Mesenchymal stem cell (in vitro differentiated cells and primary cell): ENCODE measurements around the gene TBC1D32.
"Not testable (repeated sequence)": the region's sequence is repeated elsewhere in the genome, so short reads cannot be mapped to it uniquely, and the experiment has no call there.

Experiments used
- DNase-seq: peaks from one replicate; pipeline ENCODE4 v3.0.0-alpha.2; 2013
- H2AFZ ChIP-seq: one replicate; pipeline ENCODE4 v1.6.1; 2013; ENCODE audit warnings: low read depth, mild to moderate bottlenecking, control low read depth, inconsistent platforms, low read length, moderate library complexity
- H2AK5ac ChIP-seq: 2 replicates; pipeline ENCODE4 v1.6.1; 2013; ENCODE audit warnings: low read length, moderate library complexity, mild to moderate bottlenecking, inconsistent platforms; ENCODE audit not compliant: severe bottlenecking
- H2BK120ac ChIP-seq: one replicate; pipeline ENCODE4 v1.6.1; 2013; ENCODE audit warnings: low read depth, mild to moderate bottlenecking, inconsistent platforms, low read length, moderate library complexity
- H2BK12ac ChIP-seq, 2 experiments: one replicate each; pipeline ENCODE4 v1.6.1; 2013; ENCODE audit warnings: inconsistent platforms in 2 of 2, low read length in 2 of 2, mild to moderate bottlenecking in 2 of 2, moderate library complexity in 2 of 2, control low read depth in 1 of 2
- H2BK15ac ChIP-seq: one replicate; pipeline ENCODE4 v1.6.1; 2013; ENCODE audit warnings: mild to moderate bottlenecking, low read depth, inconsistent platforms; ENCODE audit not compliant: poor library complexity, severe bottlenecking
- H2BK5ac ChIP-seq: 2 replicates; pipeline ENCODE4 v1.6.1; 2013; ENCODE audit warnings: low read depth, mild to moderate bottlenecking, low read length, control low read depth, inconsistent platforms; ENCODE audit not compliant: poor library complexity, severe bottlenecking
- H3K14ac ChIP-seq, 2 experiments: one replicate each; pipeline ENCODE4 v1.6.1; 2013; ENCODE audit warnings: inconsistent platforms in 2 of 2, low read length in 2 of 2, control low read depth in 1 of 2, mild to moderate bottlenecking in 1 of 2, moderate library complexity in 1 of 2
- H3K18ac ChIP-seq, 2 experiments: one replicate each; pipeline ENCODE4 v1.6.1; 2013; ENCODE audit warnings: inconsistent platforms in 2 of 2, low read length in 2 of 2, control low read depth in 1 of 2, low read depth in 1 of 2, mild to moderate bottlenecking in 1 of 2
- H3K23ac ChIP-seq, 2 experiments: one replicate each; pipeline ENCODE4 v1.6.1; 2013; ENCODE audit warnings: inconsistent platforms in 2 of 2, low read length in 2 of 2, mild to moderate bottlenecking in 2 of 2, moderate library complexity in 2 of 2, control low read depth in 1 of 2
- H3K27ac ChIP-seq: 2 replicates; pipeline ENCODE4 v1.5.1; 2013; ENCODE audit warnings: mild to moderate bottlenecking, moderate library complexity, low read length, control low read depth, inconsistent platforms; ENCODE audit not compliant: poor library complexity, severe bottlenecking
- H3K27me3 ChIP-seq, 2 experiments: 2 replicates each; pipeline versions ENCODE4 v1.6.1 to v1.7.0; 2013; ENCODE audit warnings: low read length in 2 of 2, mild to moderate bottlenecking in 2 of 2, moderate library complexity in 2 of 2, control low read depth in 1 of 2, inconsistent platforms in 1 of 2; ENCODE audit not compliant: control insufficient read depth in 1 of 2, insufficient read depth in 1 of 2
- H3K36me3 ChIP-seq, 2 experiments: 2 replicates each; pipeline versions ENCODE4 v1.6.1 to v1.7.0; 2013; ENCODE audit warnings: low read length in 2 of 2, control low read depth in 1 of 2, inconsistent platforms in 1 of 2, low read depth in 1 of 2, mild to moderate bottlenecking in 1 of 2; ENCODE audit not compliant: insufficient read depth in 2 of 2, control insufficient read depth in 1 of 2
- H3K4ac ChIP-seq, 2 experiments: one replicate each; pipeline ENCODE4 v1.6.1; 2013; ENCODE audit warnings: inconsistent platforms in 2 of 2, low read length in 2 of 2, mild to moderate bottlenecking in 2 of 2, moderate library complexity in 2 of 2, control low read depth in 1 of 2, low read depth in 1 of 2
- H3K4me1 ChIP-seq: 2 replicates; pipeline ENCODE4 v1.6.1; 2013; ENCODE audit warnings: low read depth, low read length, control low read depth; ENCODE audit not compliant: control insufficient read depth, insufficient read depth
- H3K4me2 ChIP-seq: 2 replicates; pipeline ENCODE4 v1.6.1; 2013; ENCODE audit warnings: low read length, mild to moderate bottlenecking, inconsistent platforms; ENCODE audit not compliant: poor library complexity, severe bottlenecking
- H3K4me3 ChIP-seq, 2 experiments: 2 replicates each; pipeline versions ENCODE4 v1.5.1 to v1.7.0; 2013; ENCODE audit warnings: low read length in 2 of 2, mild to moderate bottlenecking in 2 of 2, control low read depth in 1 of 2, low read depth in 1 of 2; ENCODE audit not compliant: insufficient read depth in 1 of 2
- H3K79me1 ChIP-seq: replicated peaks from 2 replicates; pipeline ENCODE4 v1.6.1; 2013; ENCODE audit warnings: mild to moderate bottlenecking, control low read depth, low read length, inconsistent platforms; ENCODE audit not compliant: poor library complexity, severe bottlenecking
- H3K9ac ChIP-seq: 2 replicates; pipeline ENCODE4 v1.7.0; 2013; ENCODE audit warnings: mild to moderate bottlenecking, low read length, moderate library complexity
- H3K9me3 ChIP-seq: 2 replicates; pipeline ENCODE4 v1.7.0; 2013; ENCODE audit warnings: mild to moderate bottlenecking, low read length; ENCODE audit not compliant: control insufficient read depth
- H4K8ac ChIP-seq: one replicate; pipeline ENCODE4 v1.6.1; 2013; ENCODE audit warnings: inconsistent platforms, mild to moderate bottlenecking, low read length, moderate library complexity
- H4K91ac ChIP-seq: one replicate; pipeline ENCODE4 v1.6.1; 2013; ENCODE audit warnings: mild to moderate bottlenecking, low read length, inconsistent platforms
- WGBS: methylation state at CpG from one replicate; pipeline ENCODE4 v1.1.7; 2013; ENCODE audit warnings: mixed read lengths; 5-methylcytosine and 5-hydroxymethylcytosine counted together

Gene TBC1D32

GRCh38 chr6:121090492-121090891 lies 243.8 kb downstream of the TBC1D32 start:
- H2BK5ac ChIP-seq: no peak overlapping the region
- no peaks in the 10 kb centered on the region for H3K4me1 ChIP-seq
- no peak overlapping the region for H2AFZ ChIP-seq
- H2BK12ac ChIP-seq: no peak overlapping the region
- H3K23ac ChIP-seq: no peak overlapping the region
- H3K4me2 ChIP-seq: no peak overlapping the region
- no peak overlapping the region for H3K9ac ChIP-seq
- no peaks in the 10 kb centered on the region for H3K79me1 ChIP-seq
- no peaks in the 10 kb centered on the region for H3K27me3 ChIP-seq
- H3K36me3 ChIP-seq: no peaks in the 10 kb centered on the region
- H3K4ac ChIP-seq: no peak overlapping the region
- H4K91ac ChIP-seq: no peak overlapping the region
- no peak overlapping the region for H2AK5ac ChIP-seq
- WGBS: no CpG with 5 or more reads among the region's 1 CpG
- H3K27ac ChIP-seq: no peak overlapping the region
- H3K4me3 ChIP-seq: no peak overlapping the region
- no peak overlapping the region for H2BK15ac ChIP-seq
- no peak overlapping the region for H3K18ac ChIP-seq
- no peak overlapping the region for H2BK120ac ChIP-seq
- no peak overlapping the region for H3K14ac ChIP-seq
- DNase-seq: no peak
- no peaks in the 10 kb centered on the region for H3K9me3 ChIP-seq
- H4K8ac ChIP-seq: no peak overlapping the region

GRCh38 chr6:121086876-121087275 lies 247.4 kb downstream of the TBC1D32 start:
- no peak for DNase-seq
- Histone ChIP-seq H2BK120ac (no peak overlapping the region), H3K4me2 (no peak overlapping the region), H3K27ac (no peak overlapping the region), H3K36me3 (no peaks in the 10 kb centered on the region), H3K27me3 (no peaks in the 10 kb centered on the region), H3K23ac (no peak overlapping the region), H3K79me1 (no peaks in the 10 kb centered on the region), H3K4me3 (no peak overlapping the region), H2AK5ac (no peak overlapping the region), H2AFZ (no peak overlapping the region), H2BK5ac (no peak overlapping the region), H4K8ac (no peak overlapping the region), H2BK12ac (no peak overlapping the region), H3K4ac (no peak overlapping the region), H3K14ac (no peak overlapping the region), H4K91ac (no peak overlapping the region), H2BK15ac (no peak overlapping the region), H3K9me3 (no peaks in the 10 kb centered on the region), H3K4me1 (no peaks in the 10 kb centered on the region), H3K18ac (no peak overlapping the region), H3K9ac (no peak overlapping the region)
- 85% methylated on average over 2 of the region's 3 CpGs for WGBS

DNA sequence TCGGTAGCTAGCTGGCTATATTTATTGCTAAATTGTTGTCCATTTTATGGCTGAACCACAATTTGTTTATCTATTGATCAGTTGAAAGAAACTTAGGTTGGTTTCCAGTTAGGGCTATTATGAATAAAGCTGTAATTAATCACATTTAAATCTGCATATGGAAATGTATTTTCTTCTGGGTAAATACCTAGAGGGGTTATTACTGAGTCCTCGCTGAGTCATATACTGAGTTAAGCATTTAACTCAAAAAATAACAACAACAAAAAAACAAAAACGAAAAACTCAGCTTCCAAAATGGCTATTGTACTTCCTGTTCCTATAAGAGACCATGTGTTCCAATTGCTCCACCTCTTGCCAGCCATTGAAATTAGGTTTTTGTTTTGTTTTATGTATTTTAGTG lies 258.2 kb downstream of the TBC1D32 start:
- Histone ChIP-seq H2BK120ac (no peak overlapping the region), H4K91ac (no peak overlapping the region), H3K9ac (no peak overlapping the region), H4K8ac (no peak overlapping the region), H3K18ac (no peak overlapping the region), H3K27ac (no peak overlapping the region), H2AK5ac (no peak overlapping the region), H3K79me1 (no peaks in the 10 kb centered on the region), H3K36me3 (no peaks in the 10 kb centered on the region), H3K4me2 (no peak overlapping the region), H3K4ac (no peak overlapping the region), H3K9me3 (no peaks in the 10 kb centered on the region), H2BK12ac (no peak overlapping the region), H3K23ac (no peak overlapping the region), H2AFZ (no peak overlapping the region), H2BK15ac (no peak overlapping the region), H3K4me3 (no peak overlapping the region), H3K4me1 (no peaks in the 10 kb centered on the region), H2BK5ac (no peak overlapping the region), H3K14ac (no peak overlapping the region), H3K27me3 (no peaks in the 10 kb centered on the region)
- no peak for DNase-seq
- WGBS: no CpG with 5 or more reads among the region's 3 CpGs

GRCh38 chr6:121068749-121069148 lies 265.5 kb downstream of the TBC1D32 start:
- not testable (repeated sequence) for H3K36me3 ChIP-seq, H2AFZ ChIP-seq, H3K79me1 ChIP-seq, H3K4ac ChIP-seq, H3K27me3 ChIP-seq, H2BK15ac ChIP-seq, H2BK120ac ChIP-seq, DNase-seq, H3K9ac ChIP-seq, H3K4me1 ChIP-seq, H2BK12ac ChIP-seq, H3K4me2 ChIP-seq, H2AK5ac ChIP-seq, H3K14ac ChIP-seq, H3K4me3 ChIP-seq, H3K27ac ChIP-seq, H3K18ac ChIP-seq, H4K8ac ChIP-seq, H3K23ac ChIP-seq, H3K9me3 ChIP-seq, H2BK5ac ChIP-seq, H4K91ac ChIP-seq
- WGBS: 100% methylated on average over 1 of the region's 1 CpG
